Measurements from ENCODE around the gene PCIF1. TPM values are rescaled to one million over a fixed set of nuclear protein-coding genes. Genes with fewer than 3 reads are reported as not detected.

The PCIF1 gene
- total RNA-seq, 4 donors from 2014 or later: 20.7 to 39.2 (median 24.8) TPM

- TF ChIP-seq CTCF (IDR thresholded peaks at IDR 0.05; ENCODE audit: low read depth): no peak
These were observed 26.4 kb upstream of the PCIF1 start for GRCh38 chr20:45908084-45908483.

DNA sequence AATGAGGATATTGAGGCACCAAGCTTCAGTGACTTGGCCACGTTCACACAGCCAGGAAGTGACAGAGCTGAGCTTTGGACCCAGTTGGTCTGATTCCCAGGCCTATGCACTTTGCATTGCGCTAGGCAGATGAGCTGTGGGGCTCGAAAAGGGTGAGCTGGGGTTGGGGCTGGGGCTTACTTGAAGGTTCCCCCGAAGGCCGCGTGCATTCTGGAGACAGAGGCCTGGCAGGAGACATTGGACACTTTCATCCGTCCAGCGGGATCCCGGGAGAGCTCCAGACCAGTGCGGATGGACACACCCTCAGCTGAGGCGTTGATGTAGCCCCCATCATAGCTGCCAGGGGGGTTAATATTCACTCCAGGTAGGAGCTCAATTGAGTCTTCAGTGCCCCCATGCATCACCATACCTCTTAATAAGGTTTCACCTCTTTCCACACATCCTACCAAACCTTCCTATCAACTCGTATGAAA is 25.1 kb upstream of the PCIF1 start:
- no peak for TF ChIP-seq CTCF (IDR thresholded peaks at IDR 0.05; ENCODE audit: low read depth)

GRCh38 chr20:45909817-45910669 is 24.4 kb upstream of the PCIF1 start:
- TF ChIP-seq CTCF (IDR thresholded peaks at IDR 0.05; ENCODE audit: low read depth): no peak

GRCh38 chr20:45910670-45911485 is 23.6 kb upstream of the PCIF1 start:
- TF ChIP-seq CTCF (IDR thresholded peaks at IDR 0.05; ENCODE audit: low read depth): no peak

DNA sequence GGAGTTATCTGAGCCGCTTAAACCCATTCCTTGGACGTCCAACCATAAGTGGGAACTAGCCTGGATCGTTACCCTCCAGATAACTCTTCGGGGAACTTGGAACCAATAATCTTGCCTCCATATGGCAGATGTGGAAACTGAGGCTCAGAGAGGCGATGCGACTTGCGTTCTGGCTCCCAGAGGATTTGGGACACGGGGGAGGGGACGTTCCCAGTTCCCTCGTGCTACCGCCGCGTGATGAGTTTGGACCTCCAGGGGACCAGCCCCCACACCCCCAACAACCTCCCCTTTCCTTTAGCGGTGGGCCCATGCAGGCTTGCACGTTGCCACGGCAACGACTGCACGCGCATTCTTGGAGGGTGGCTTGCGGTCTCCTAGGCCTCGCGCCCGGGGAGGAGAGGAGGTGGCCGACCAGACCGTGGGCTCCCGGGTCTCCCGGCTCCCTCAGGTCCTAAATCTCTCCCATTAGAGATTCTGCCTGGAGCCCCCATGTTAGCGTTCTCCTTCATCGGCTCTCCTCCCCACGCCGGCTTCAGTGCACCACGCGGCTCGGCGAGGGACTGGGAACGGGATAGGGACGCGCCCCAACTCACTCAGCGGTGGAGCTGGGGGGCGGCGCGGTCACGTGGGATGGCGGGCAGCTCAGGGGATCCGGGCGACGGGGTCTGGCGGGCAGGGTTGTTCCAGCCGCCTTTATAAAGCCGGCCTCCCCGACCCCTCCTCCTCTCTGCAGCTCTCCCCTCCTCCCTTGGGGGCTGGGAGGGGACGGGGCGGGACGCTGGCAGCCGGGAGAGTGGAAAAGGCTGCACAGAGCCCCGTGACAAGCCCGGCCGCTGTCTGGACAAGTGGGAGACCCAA is 22.8 kb upstream of the PCIF1 start, which contains the start of gene PLTP:
Gene PLTP, minus strand, starts transcription at position 670 of the 858 bp plus-strand sequence. CDS start 703 bp downstream, outside the sequence.
- TF ChIP-seq CTCF (IDR thresholded peaks at IDR 0.05; ENCODE audit: low read depth): no peak

- no peak for TF ChIP-seq CTCF (IDR thresholded peaks at IDR 0.05; ENCODE audit: low read depth)
These were observed 22.2 kb upstream of the PCIF1 start for GRCh38 chr20:45912344-45912682.
